Measurements from ENCODE around the gene BABAM2.

- TF ChIP-seq CTCF (IDR thresholded peaks at IDR 0.05) (no peak), POLR2A (IDR thresholded peaks at IDR 0.05) (no peak), EP300 (IDR thresholded peaks at IDR 0.05) (peak in 1 of 2 donors; percentile 86)
Observed at GRCh38 chr2:28338046-28338817, 447.7 kb downstream of the BABAM2 start.
